Measurements from ENCODE around the gene P3R3URF. TPM values are rescaled to one million over a fixed set of nuclear protein-coding genes. Genes with fewer than 3 reads are reported as not detected.

The P3R3URF gene
- total RNA-seq, 1 experiment from 2014 or later: not detected

- RAD21 ChIA-PET (ENCODE audit: low non-redundant PET in 1 of 2, low total read pairs in 2 of 2, uncharacterized antibody in 2 of 2, unreplicated experiment in 2 of 2): interaction anchor here in 1 of 2 experiments (0.6 to 4.2 kb wide), 2 partner anchors 44 to 141 kb away, joined by 3 to 28 read pairs; no protein-coding TSS in a partner anchor
- CTCF ChIA-PET: interaction anchor here (1.5 to 4.7 kb wide), 2 partner anchors 44 to 151 kb away, joined by 3 to 94 read pairs; no protein-coding TSS in a partner anchor
- Histone ChIP-seq H3K9me3 (ENCODE audit: control insufficient read depth in 1 of 2, insufficient read depth in 1 of 2, low read depth in 1 of 2, low read length in 2 of 2) (no peaks in the 10 kb centered on the region), H3K36me3 (ENCODE audit: control insufficient read depth in 1 of 2, insufficient read depth in 2 of 2, low read length in 2 of 2) (no peaks in the 10 kb centered on the region), H3K4me3 (replicated peaks in 1 of 2; ENCODE audit: low read depth in 1 of 2, low read length in 2 of 2) (peak overlapping the region in 1 of 2 experiments; percentile 5; a peak in 1 of 4 replicates), H3K4me2 (ENCODE audit: low read length) (peak overlapping the region; percentile 83), H3K79me2 (ENCODE audit: insufficient read depth, low read length) (no peaks in the 10 kb centered on the region), H3K9ac (ENCODE audit: low read length) (peak overlapping the region; percentile 21; the same call in 1 of the 2 replicates), H2AFZ (ENCODE audit: low read depth, low read length, poor library complexity, severe bottlenecking) (peak overlapping the region; percentile 68), H4K20me1 (ENCODE audit: insufficient read depth) (no peaks in the 10 kb centered on the region), H3K4me1 (ENCODE audit: control insufficient read depth in 1 of 2, insufficient read depth in 2 of 2, low read length in 2 of 2) (peaks cover 56 to 63% of the 10 kb centered on the region in 2 experiments), H3K27ac (ENCODE audit: low read depth, low read length) (peak overlapping the region; percentile 48), H3K9me2 (ENCODE audit: insufficient read depth) (no peaks in the 10 kb centered on the region), H3K27me3 (ENCODE audit: insufficient read depth, low read length) (no peaks in the 10 kb centered on the region)
- DNase-seq (ENCODE audit: low read depth, low spot score) (peak; percentile 41), ATAC-seq (peak; percentile 26)
- POLR2A ChIA-PET: interaction anchor here (0.6 to 2.9 kb wide), 3 partner anchors 44 to 1030 kb away, joined by 3 to 17 read pairs (median 4); partner anchors contain the start of gene GPBP1L1
- no TSS peak for BruUV-seq (replicated peaks)
- TF ChIP-seq RAD21 (IDR thresholded peaks at IDR 0.05; ENCODE audit: low read depth) (no peak), POLR2AphosphoS5 (IDR thresholded peaks at IDR 0.05; ENCODE audit: low read depth, low read length) (peak; percentile 36; the same call in 1 of the 2 replicates), CTCF (IDR thresholded peaks at IDR 0.05 in 2 of 3, conservative IDR thresholded peaks at IDR 0.05 in 1 of 3; ENCODE audit: borderline replicate concordance in 1 of 3, insufficient read depth in 1 of 3, low read depth in 2 of 3, low read length in 2 of 3) (peak in 1 of 3 experiments; percentile 11; a peak in 2 of 6 replicates)
- intact Hi-C loops (cut with micrococcal nuclease): no loop called here
Observed at GRCh38 chr1:46180082-46180616, 3.9 kb upstream of the P3R3URF start.
